GM12878 (cell line): Measurements from ENCODE around the gene GBX1.

ENCODE experiments used
- CHD2 ChIP-seq: IDR thresholded peaks from 2 replicates; pipeline ENCODE4 v1.6.1; 2011; ENCODE audit warnings: low read depth, low read length, improper control_type of control experiment, borderline replicate concordance
- CTCF ChIP-seq, 3 experiments: IDR thresholded peaks in 2 of 3; conservative IDR thresholded peaks in 1 of 3; 2 replicates each; pipeline ENCODE4 v1.5.1; 2011; ENCODE audit warnings: low read depth in 3 of 3, low read length in 3 of 3, mild to moderate bottlenecking in 3 of 3, control low read depth in 2 of 3, moderate library complexity in 2 of 3, inconsistent platforms in 1 of 3, mixed read lengths in 1 of 3; ENCODE audit not compliant: control insufficient read depth in 2 of 3, insufficient read depth in 1 of 3; ENCODE audit errors: extremely low read depth in 1 of 3
- EZH2 ChIP-seq: IDR thresholded peaks from 2 replicates; pipeline ENCODE4 v1.6.1; 2012; ENCODE audit warnings: low read depth, mild to moderate bottlenecking, control low read depth, inconsistent platforms, low read length, borderline replicate concordance; ENCODE audit not compliant: control insufficient read depth
- HDGF ChIP-seq: fragments of 450-650 bp; IDR thresholded peaks from 2 replicates; pipeline ENCODE4 v1.6.1; 2016; ENCODE audit warnings: antibody characterized with exemption
- MLLT1 ChIP-seq: fragments of 450-650 bp; IDR thresholded peaks from 2 replicates; pipeline ENCODE4 v1.6.1; 2016; ENCODE audit warnings: mild to moderate bottlenecking
- POLR2A ChIP-seq: IDR thresholded peaks from 2 replicates; pipeline ENCODE4 v1.6.1; 2011; ENCODE audit warnings: low read depth, mild to moderate bottlenecking, low read length
- RFX5 ChIP-seq: IDR thresholded peaks from 2 replicates; pipeline ENCODE4 v1.6.1; 2011; ENCODE audit warnings: low read depth, low read length, improper control_type of control experiment
- TAF1 ChIP-seq: IDR thresholded peaks from 2 replicates; pipeline ENCODE4 v1.6.1; 2011; ENCODE audit warnings: mild to moderate bottlenecking, low read depth, low read length, borderline replicate concordance
- USF1 ChIP-seq: IDR thresholded peaks from 2 replicates; pipeline ENCODE4 v1.6.1; 2011; ENCODE audit warnings: borderline replicate concordance, low read depth, mild to moderate bottlenecking, moderate library complexity, mixed read lengths, low read length; ENCODE audit not compliant: insufficient read depth; ENCODE audit errors: extremely low read length

- TF ChIP-seq POLR2A (no peak), TAF1 (no peak), RFX5 (no peak), USF1 (no peak), HDGF (no peak), CHD2 (no peak), CTCF (IDR thresholded peaks at IDR 0.05 in 2 of 3, conservative IDR thresholded peaks at IDR 0.05 in 1 of 3; ENCODE audit: control insufficient read depth in 2 of 3, extremely low read depth in 1 of 3, insufficient read depth in 1 of 3, low read depth in 3 of 3, low read length in 3 of 3) (no peak), EZH2 (no peak), MLLT1 (no peak)
Observed at GRCh38 chr7:151131592-151132293, 35.8 kb downstream of the GBX1 start.
